Astrocyte of the cerebellum (primary cell): ENCODE measurements around the gene TENM4.

ENCODE experiments used
- DNase-seq: peaks from one replicate; pipeline ENCODE4 v3.0.0-alpha.2; 2011; ENCODE audit warnings: low read depth
- H3K4me3 ChIP-seq: 2 replicates; pipeline ENCODE4 v1.5.1; 2011; ENCODE audit warnings: mild to moderate bottlenecking, low read depth, low read length, moderate library complexity
- in situ Hi-C: cut with HindIII; loops from 2 replicates; pipeline ENCODE4 v1.10.0; 2017; ENCODE audit warnings: low sequenced_read_pairs
- TF ChIP-seq, protein P1 (sequence below): IDR thresholded peaks from 2 replicates; pipeline ENCODE4 v1.5.1; 2012; ENCODE audit warnings: low read length, low read depth, moderate library complexity, mild to moderate bottlenecking; ENCODE audit errors: missing control alignments

The TENM4 gene

DNA sequence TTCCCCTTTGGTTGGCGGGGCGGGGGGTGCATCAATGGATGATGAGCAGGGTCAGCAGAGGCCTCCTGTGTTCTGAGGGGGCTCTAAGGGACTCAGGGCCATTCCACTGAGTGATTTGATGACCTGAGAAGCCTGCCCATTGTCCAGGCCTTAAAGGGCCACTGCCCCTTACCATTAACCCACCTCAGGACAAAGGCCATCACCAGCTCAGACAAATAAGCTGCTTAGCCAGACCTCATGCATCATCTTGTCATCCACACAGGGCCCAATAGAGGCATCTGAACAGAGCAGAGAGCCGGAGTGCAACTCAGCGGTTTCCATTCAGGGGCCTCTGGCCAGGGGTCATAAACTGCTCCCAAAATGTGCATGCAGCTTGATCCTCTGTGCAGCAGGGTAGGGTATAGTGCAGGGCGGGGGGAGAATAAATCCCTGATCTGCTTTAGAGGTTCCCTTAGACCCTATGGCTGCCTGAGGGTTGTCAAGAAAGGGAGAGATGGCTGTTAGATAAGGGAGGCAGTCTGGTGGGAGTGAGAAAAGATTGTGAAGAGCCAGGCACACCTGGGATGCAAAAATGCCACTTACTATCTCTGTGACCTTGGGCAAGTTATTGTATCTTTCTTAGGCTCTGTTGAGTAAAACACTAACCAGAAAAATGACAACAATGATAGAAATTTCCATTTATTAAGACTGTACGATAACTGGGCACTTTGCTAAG, 490.7 kb downstream of the TENM4 start:
- no peak for DNase-seq
- H3K4me3 ChIP-seq, result no peak overlapping the region
- TF ChIP-seq, protein P1, sequence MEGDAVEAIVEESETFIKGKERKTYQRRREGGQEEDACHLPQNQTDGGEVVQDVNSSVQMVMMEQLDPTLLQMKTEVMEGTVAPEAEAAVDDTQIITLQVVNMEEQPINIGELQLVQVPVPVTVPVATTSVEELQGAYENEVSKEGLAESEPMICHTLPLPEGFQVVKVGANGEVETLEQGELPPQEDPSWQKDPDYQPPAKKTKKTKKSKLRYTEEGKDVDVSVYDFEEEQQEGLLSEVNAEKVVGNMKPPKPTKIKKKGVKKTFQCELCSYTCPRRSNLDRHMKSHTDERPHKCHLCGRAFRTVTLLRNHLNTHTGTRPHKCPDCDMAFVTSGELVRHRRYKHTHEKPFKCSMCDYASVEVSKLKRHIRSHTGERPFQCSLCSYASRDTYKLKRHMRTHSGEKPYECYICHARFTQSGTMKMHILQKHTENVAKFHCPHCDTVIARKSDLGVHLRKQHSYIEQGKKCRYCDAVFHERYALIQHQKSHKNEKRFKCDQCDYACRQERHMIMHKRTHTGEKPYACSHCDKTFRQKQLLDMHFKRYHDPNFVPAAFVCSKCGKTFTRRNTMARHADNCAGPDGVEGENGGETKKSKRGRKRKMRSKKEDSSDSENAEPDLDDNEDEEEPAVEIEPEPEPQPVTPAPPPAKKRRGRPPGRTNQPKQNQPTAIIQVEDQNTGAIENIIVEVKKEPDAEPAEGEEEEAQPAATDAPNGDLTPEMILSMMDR, result no peak
- in situ Hi-C loops, result no loop called here

DNA sequence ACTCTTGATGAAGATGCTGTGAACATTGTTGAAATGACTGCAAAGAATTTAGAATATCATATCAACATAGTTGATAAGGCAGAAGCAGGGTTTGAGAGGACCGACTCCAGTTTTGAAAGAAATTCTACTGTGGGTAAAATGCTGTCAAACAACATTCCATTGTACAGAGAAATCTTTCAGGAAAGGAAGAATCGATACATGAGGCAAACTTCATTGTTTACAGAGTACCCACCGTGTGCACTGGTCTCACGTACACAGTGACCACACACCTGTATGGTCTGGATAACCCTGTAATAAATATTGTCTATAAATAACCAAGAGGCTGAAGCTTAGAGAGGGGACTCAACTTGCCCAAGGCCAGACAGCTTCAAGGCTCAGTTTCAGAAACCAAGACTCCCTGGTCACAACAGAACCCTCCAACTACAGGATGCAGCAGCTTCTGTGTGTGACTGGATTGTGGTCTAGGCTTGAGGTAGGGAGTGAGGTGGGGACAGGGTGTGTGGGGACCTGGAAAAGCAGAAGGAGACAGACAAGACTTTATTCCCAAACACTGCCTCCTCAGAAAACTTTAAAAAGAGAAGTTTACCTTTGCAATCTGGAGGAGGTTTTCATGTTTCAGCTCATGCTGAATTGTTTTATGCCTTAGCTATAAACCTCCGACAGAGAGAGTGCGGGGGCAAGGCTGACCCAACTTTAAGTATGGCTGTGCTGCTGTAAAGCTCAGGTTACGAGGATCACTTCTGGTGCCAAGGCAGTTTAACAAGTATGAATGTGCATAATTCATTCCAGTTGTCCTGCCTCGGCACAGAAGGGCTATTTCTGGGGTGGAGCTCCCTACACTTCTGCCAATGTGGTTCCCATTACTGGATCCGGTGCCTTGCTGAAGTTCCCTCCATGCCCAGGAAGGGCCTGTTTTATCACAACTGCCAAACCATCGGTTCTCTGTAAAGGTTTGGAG, 493.6 kb downstream of the TENM4 start:
- no peak overlapping the region for H3K4me3 ChIP-seq
- TF ChIP-seq, protein P1, result no peak
- DNase-seq, result no peak
- in situ Hi-C loops, result no loop called here

DNA sequence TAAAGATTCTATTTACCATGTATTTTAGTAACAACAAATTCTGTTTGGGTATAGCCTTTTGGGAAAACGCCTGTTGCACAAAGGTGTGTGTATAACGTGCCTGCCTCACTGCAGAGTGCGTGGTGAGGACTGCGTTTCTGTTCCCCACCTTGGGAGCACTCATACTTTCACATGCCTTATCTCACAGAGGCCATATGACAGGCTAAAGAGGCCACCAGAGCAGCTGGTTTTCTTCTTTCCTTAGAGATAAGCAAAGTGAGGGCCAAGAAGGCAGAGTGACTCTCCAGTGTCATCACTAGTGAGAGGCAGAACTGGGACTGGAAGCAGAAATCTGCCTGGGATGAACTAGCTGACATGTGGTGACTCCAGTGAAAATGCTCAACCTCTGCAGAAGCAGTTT, 497.0 kb downstream of the TENM4 start:
- no peak overlapping the region for H3K4me3 ChIP-seq
- DNase-seq, result no peak
- in situ Hi-C loops, result no loop called here
- TF ChIP-seq, protein P1, result no peak

DNA sequence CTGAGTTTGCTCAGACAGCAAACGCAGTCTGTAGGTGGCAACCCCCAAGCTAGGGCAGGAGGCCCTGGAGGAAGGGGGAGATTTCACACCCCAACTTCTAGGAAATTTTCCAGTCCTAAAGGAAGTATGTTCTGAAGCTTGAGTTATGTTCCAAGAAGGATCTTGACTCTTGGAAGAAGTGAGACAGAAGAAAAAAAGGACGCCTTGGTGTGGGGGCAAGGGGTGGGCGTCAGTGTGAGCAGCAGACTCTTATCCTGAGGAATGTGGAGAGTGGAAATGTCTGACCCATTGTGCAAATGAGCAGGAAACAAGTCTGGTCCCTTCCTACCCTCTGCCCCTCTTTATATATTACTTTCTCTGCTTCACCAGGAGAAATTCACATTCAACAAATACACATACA, 497.7 kb downstream of the TENM4 start:
- TF ChIP-seq, protein P1, result no peak
- DNase-seq, result no peak
- no peak overlapping the region for H3K4me3 ChIP-seq
- in situ Hi-C loops, result no loop called here

GRCh38 chr11:78941226-78941851, 499.5 kb downstream of the TENM4 start:
- in situ Hi-C loops, result no loop called here
- TF ChIP-seq, protein P1, result no peak
- DNase-seq, result no peak

GRCh38 chr11:78940500-78941225, 500.2 kb downstream of the TENM4 start:
- no peak for DNase-seq
- in situ Hi-C loops, result no loop called here
- H3K4me3 ChIP-seq, result no peak overlapping the region
- TF ChIP-seq, protein P1, result no peak

More at GRCh38 chr11:78941226-78941851, 499.5 kb downstream of the TENM4 start:
- H3K4me3 ChIP-seq, result no peak overlapping the region
